ENCODE results near the gene FAM47E. TPM values are rescaled to one million over a fixed set of nuclear protein-coding genes. Genes with fewer than 3 reads are reported as not detected.
A peak's percentile ranks its signal among the peaks of the same experiment; 100 is the strongest.

FAM47E gene
- polyA plus RNA-seq, 2 donors = 0.47 to 0.71 TPM

GRCh38 chr4:76211769-76212708 lies 39.5 kb upstream of the FAM47E start:
- Histone ChIP-seq H3K27me3 (ENCODE audit: control insufficient read depth in 1 of 2, insufficient read depth in 2 of 2, low read length in 2 of 2) (no peaks in the 10 kb centered on the region), H3K27ac (ENCODE audit: low read depth in 2 of 2, low read length in 1 of 2) (peak overlapping the region; percentile 98 to 99), H3K4me3 (ENCODE audit: low read depth in 1 of 2, low read length in 2 of 2) (peak overlapping the region; percentile 63 to 84), H3K36me3 (ENCODE audit: control insufficient read depth in 2 of 2, insufficient read depth in 2 of 2, low read length in 1 of 2) (peaks cover 0 to 3% of the 10 kb centered on the region in 2 donors), H3K4me1 (ENCODE audit: control insufficient read depth in 2 of 2, insufficient read depth in 2 of 2, low read length in 1 of 2) (peaks cover 2 to 11% of the 10 kb centered on the region in 2 donors), H3K9me3 (ENCODE audit: control insufficient read depth in 2 of 2, insufficient read depth in 1 of 2, low read depth in 1 of 2, low read length in 1 of 2) (no peaks in the 10 kb centered on the region)
- WGBS, 2 donors = 31 to 37% methylated on average over 6 of the region's 6 CpGs

GRCh38 chr4:76212851-76213414 lies 38.6 kb upstream of the FAM47E start:
- peaks cover 0 to 3% of the 10 kb centered on the region in 2 donors for H3K36me3 ChIP-seq (ENCODE audit: control insufficient read depth in 2 of 2, insufficient read depth in 2 of 2, low read length in 1 of 2)
- H3K4me1 ChIP-seq (ENCODE audit: control insufficient read depth in 2 of 2, insufficient read depth in 2 of 2, low read length in 1 of 2) = peaks cover 2 to 11% of the 10 kb centered on the region in 2 donors
- no peaks in the 10 kb centered on the region for H3K9me3 ChIP-seq (ENCODE audit: control insufficient read depth in 2 of 2, insufficient read depth in 1 of 2, low read depth in 1 of 2, low read length in 1 of 2)
- H3K27me3 ChIP-seq (ENCODE audit: control insufficient read depth in 1 of 2, insufficient read depth in 2 of 2, low read length in 2 of 2) = no peaks in the 10 kb centered on the region
- H3K27ac ChIP-seq (ENCODE audit: low read depth in 2 of 2, low read length in 1 of 2) = peak overlapping the region; percentile 98 to 99
- WGBS, 2 donors = 5 to 7% methylated on average over 14 of the region's 14 CpGs
- H3K4me3 ChIP-seq (ENCODE audit: low read depth in 1 of 2, low read length in 2 of 2) = peak overlapping the region; percentile 63 to 84

DNA sequence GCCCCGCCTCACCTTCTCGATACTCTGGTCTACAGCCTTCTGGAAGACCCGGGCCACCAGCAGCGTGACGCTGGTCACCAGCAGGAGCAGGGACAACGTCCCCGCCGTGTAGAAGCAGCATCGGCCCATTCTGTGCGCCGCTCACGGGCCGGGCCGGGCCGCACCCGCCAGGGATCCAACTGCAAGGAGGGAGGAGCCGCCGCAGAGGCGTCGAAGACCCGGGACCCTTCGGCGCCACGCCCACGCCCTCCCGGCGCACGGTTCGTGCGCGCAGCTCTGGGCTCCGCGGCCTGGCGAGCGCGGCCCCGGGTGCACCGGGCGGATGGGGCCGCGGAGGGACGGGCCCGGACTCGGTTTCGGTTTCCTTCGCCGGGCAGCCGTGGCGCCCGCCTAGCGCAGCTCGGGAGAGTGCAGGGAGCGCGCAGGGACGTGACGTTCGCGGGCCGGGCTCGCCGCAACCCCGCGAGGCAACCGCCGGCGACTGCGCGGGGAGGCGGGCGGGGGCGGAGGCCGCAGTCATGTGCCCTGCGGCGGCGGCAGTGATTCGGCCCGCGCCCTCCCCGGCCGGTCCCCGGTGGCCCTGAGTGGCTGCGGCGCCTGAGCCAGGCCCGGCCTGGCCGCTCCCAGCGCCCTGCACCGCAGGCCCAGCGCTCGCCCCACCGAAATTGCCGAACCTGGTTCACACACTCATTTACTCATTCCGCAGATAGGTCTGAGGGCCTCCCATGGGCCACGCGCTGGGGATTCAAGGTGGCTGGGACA lies 37.9 kb upstream of the FAM47E start, which contains the start of gene SCARB2:
SCARB2 (minus strand) TSS at position 410 of the 762 bp plus-strand sequence; CDS start at position 129, 281 bp downstream.
- Histone ChIP-seq H3K4me3 (ENCODE audit: low read depth in 1 of 2, low read length in 2 of 2) (peak within 1 kb of the TSS; percentile 63 to 84), H3K36me3 (ENCODE audit: control insufficient read depth in 2 of 2, insufficient read depth in 2 of 2, low read length in 1 of 2) (peaks cover 0 to 3% of the 10 kb centered on the region in 2 donors), H3K4me1 (ENCODE audit: control insufficient read depth in 2 of 2, insufficient read depth in 2 of 2, low read length in 1 of 2) (peaks cover 2 to 11% of the 10 kb centered on the region in 2 donors), H3K9me3 (ENCODE audit: control insufficient read depth in 2 of 2, insufficient read depth in 1 of 2, low read depth in 1 of 2, low read length in 1 of 2) (no peaks in the 10 kb centered on the region), H3K27ac (ENCODE audit: low read depth in 2 of 2, low read length in 1 of 2) (peak within 1 kb of the TSS; percentile 98 to 99), H3K27me3 (ENCODE audit: control insufficient read depth in 1 of 2, insufficient read depth in 2 of 2, low read length in 2 of 2) (no peaks in the 10 kb centered on the region)
- 0 to 1% methylated on average over 86 to 94 of the region's 94 CpGs for WGBS, 2 donors

GRCh38 chr4:76214177-76214675 lies 37.3 kb upstream of the FAM47E start:
- Histone ChIP-seq H3K9me3 (ENCODE audit: control insufficient read depth in 2 of 2, insufficient read depth in 1 of 2, low read depth in 1 of 2, low read length in 1 of 2) (no peaks in the 10 kb centered on the region), H3K4me3 (ENCODE audit: low read depth in 1 of 2, low read length in 2 of 2) (peak overlapping the region; percentile 63 to 84), H3K4me1 (ENCODE audit: control insufficient read depth in 2 of 2, insufficient read depth in 2 of 2, low read length in 1 of 2) (peaks cover 2 to 11% of the 10 kb centered on the region in 2 donors), H3K27ac (ENCODE audit: low read depth in 2 of 2, low read length in 1 of 2) (peak overlapping the region; percentile 98 to 99), H3K36me3 (ENCODE audit: control insufficient read depth in 2 of 2, insufficient read depth in 2 of 2, low read length in 1 of 2) (peaks cover 0 to 3% of the 10 kb centered on the region in 2 donors), H3K27me3 (ENCODE audit: control insufficient read depth in 1 of 2, insufficient read depth in 2 of 2, low read length in 2 of 2) (no peaks in the 10 kb centered on the region)
- WGBS, 2 donors = 10 to 12% methylated on average over 10 of the region's 10 CpGs

DNA sequence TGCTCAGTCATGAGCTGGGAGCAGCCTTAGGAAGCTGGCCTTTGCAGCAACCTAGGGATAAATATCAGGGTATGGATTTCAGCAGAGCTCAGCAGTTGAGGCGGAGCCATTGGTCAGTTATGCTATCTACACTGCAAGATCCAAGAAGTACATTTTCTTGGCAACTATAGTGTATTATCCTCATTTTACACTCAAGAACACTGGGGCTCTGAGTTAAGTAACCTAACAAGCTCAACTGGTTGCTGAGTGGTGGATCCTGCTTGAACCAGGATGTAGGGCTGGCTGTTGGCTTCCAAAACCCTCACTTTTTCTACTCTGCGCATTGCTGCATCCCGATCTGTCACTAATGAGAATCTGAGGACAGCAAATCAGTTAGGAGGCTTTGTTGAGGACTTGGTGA lies 36.4 kb upstream of the FAM47E start:
- Histone ChIP-seq H3K27ac (ENCODE audit: low read depth in 2 of 2, low read length in 1 of 2) (peak overlapping the region; percentile 98 to 99), H3K9me3 (ENCODE audit: control insufficient read depth in 2 of 2, insufficient read depth in 1 of 2, low read depth in 1 of 2, low read length in 1 of 2) (no peaks in the 10 kb centered on the region), H3K36me3 (ENCODE audit: control insufficient read depth in 2 of 2, insufficient read depth in 2 of 2, low read length in 1 of 2) (no peaks in the 10 kb centered on the region), H3K27me3 (ENCODE audit: control insufficient read depth in 1 of 2, insufficient read depth in 2 of 2, low read length in 2 of 2) (no peaks in the 10 kb centered on the region), H3K4me1 (ENCODE audit: control insufficient read depth in 2 of 2, insufficient read depth in 2 of 2, low read length in 1 of 2) (peaks cover 2 to 6% of the 10 kb centered on the region in 2 donors), H3K4me3 (ENCODE audit: low read depth in 1 of 2, low read length in 2 of 2) (no peak overlapping the region)
- 83 to 87% methylated on average over 3 of the region's 3 CpGs for WGBS, 2 donors

- WGBS, 2 donors = 84 to 91% methylated on average over 2 of the region's 2 CpGs
- Histone ChIP-seq H3K4me3 (ENCODE audit: low read depth in 1 of 2, low read length in 2 of 2) (no peak overlapping the region), H3K4me1 (ENCODE audit: control insufficient read depth in 2 of 2, insufficient read depth in 2 of 2, low read length in 1 of 2) (peaks cover 2 to 6% of the 10 kb centered on the region in 2 donors), H3K27ac (ENCODE audit: low read depth in 2 of 2, low read length in 1 of 2) (no peak overlapping the region), H3K36me3 (ENCODE audit: control insufficient read depth in 2 of 2, insufficient read depth in 2 of 2, low read length in 1 of 2) (no peaks in the 10 kb centered on the region), H3K9me3 (ENCODE audit: control insufficient read depth in 2 of 2, insufficient read depth in 1 of 2, low read depth in 1 of 2, low read length in 1 of 2) (no peaks in the 10 kb centered on the region), H3K27me3 (ENCODE audit: control insufficient read depth in 1 of 2, insufficient read depth in 2 of 2, low read length in 2 of 2) (no peaks in the 10 kb centered on the region)
Measured at GRCh38 chr4:76216524-76216923, 35.0 kb upstream of the FAM47E start.

GRCh38 chr4:76216975-76217814 lies 34.3 kb upstream of the FAM47E start:
- Histone ChIP-seq H3K36me3 (ENCODE audit: control insufficient read depth in 2 of 2, insufficient read depth in 2 of 2, low read length in 1 of 2) (no peaks in the 10 kb centered on the region), H3K4me1 (ENCODE audit: control insufficient read depth in 2 of 2, insufficient read depth in 2 of 2, low read length in 1 of 2) (peaks cover 2 to 6% of the 10 kb centered on the region in 2 donors), H3K9me3 (ENCODE audit: control insufficient read depth in 2 of 2, insufficient read depth in 1 of 2, low read depth in 1 of 2, low read length in 1 of 2) (no peaks in the 10 kb centered on the region), H3K4me3 (ENCODE audit: low read depth in 1 of 2, low read length in 2 of 2) (no peak overlapping the region), H3K27me3 (ENCODE audit: control insufficient read depth in 1 of 2, insufficient read depth in 2 of 2, low read length in 2 of 2) (no peaks in the 10 kb centered on the region), H3K27ac (ENCODE audit: low read depth in 2 of 2, low read length in 1 of 2) (peak overlapping the region in 1 of 2 donors; percentile 0)
- WGBS, 2 donors = 67 to 71% methylated on average over 6 of the region's 6 CpGs

DNA sequence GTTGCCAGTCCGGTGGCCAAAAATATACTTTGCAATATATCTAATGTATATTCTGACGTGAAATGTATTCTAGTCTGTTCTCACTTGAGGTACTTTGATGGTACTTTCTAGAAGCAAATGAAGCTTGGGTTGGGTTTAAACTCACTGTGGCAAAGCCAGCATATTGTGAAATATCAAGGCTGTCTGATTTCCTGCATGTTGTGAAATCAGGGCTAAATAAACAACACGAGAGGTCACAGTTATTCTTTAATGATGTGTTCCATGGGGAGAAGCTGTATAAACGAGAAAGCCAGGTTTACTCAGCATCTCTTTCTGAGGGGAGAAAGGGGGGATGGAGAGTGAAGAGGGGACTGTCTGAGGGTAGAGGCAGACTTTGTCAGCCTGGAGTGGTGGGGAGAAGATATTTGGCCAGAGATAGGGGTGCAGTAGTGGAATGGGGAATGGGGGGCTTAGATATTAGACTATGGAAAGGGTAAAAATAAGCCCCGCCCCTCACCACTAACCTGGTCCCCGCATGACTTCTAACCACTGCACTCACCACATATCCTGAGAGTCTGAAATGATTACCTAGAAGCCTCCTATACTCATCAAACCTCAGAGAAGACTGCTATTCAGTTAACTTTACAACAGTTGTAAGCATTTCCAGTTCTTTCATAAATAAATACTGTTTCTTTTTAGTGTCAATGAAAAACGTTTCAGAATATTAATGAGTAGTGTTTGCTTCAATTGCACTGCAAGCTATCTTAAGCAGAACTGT lies 32.0 kb upstream of the FAM47E start:
- Histone ChIP-seq H3K27me3 (ENCODE audit: control insufficient read depth in 1 of 2, insufficient read depth in 2 of 2, low read length in 2 of 2) (no peaks in the 10 kb centered on the region), H3K36me3 (ENCODE audit: control insufficient read depth in 2 of 2, insufficient read depth in 2 of 2, low read length in 1 of 2) (no peaks in the 10 kb centered on the region), H3K27ac (ENCODE audit: low read depth in 2 of 2, low read length in 1 of 2) (no peak overlapping the region), H3K9me3 (ENCODE audit: control insufficient read depth in 2 of 2, insufficient read depth in 1 of 2, low read depth in 1 of 2, low read length in 1 of 2) (no peaks in the 10 kb centered on the region), H3K4me1 (ENCODE audit: control insufficient read depth in 2 of 2, insufficient read depth in 2 of 2, low read length in 1 of 2) (peaks cover 2% of the 10 kb centered on the region in 2 donors), H3K4me3 (ENCODE audit: low read depth in 1 of 2, low read length in 2 of 2) (no peak overlapping the region)
- WGBS, 2 donors = 48 to 49% methylated on average over 7 of the region's 7 CpGs

Data from esophagus (tissue), 2 donors.